ENCODE data around the gene ZNF280A. TPM values are rescaled to one million over a fixed set of nuclear protein-coding genes. Genes with fewer than 3 reads are reported as not detected.
A peak's percentile ranks its signal among the peaks of the same experiment; 100 is the strongest.

The ZNF280A gene
- total and polyA plus RNA-seq, 11 donors, result not detected

DNA sequence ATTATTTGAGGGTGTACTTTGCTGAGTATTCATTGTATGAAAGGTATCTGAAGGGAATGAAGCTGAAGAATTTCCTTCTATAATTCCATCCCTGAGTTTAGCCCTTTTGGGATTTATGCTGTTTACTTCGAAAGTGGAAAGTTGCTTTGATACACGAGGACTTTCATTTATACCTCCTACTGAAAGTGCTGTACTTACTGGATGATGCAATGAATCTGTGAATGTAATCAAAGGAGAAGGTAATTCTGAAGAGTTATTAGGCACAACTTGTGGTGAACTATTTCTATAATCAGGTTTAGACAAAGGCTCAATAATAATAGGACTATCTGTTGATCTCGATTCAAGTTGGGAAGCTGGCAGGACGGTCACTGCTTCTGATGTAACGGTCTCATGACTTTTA, 31.3 kb downstream of the ZNF280A start:
- H3K4me3 ChIP-seq, result no peak overlapping the region
- intact Hi-C loops (cut with DNase I), result no loop called here
- WGBS, 4 donors, result 91 to 96% (median 93%) methylated on average over 5 of the region's 5 CpGs

DNA sequence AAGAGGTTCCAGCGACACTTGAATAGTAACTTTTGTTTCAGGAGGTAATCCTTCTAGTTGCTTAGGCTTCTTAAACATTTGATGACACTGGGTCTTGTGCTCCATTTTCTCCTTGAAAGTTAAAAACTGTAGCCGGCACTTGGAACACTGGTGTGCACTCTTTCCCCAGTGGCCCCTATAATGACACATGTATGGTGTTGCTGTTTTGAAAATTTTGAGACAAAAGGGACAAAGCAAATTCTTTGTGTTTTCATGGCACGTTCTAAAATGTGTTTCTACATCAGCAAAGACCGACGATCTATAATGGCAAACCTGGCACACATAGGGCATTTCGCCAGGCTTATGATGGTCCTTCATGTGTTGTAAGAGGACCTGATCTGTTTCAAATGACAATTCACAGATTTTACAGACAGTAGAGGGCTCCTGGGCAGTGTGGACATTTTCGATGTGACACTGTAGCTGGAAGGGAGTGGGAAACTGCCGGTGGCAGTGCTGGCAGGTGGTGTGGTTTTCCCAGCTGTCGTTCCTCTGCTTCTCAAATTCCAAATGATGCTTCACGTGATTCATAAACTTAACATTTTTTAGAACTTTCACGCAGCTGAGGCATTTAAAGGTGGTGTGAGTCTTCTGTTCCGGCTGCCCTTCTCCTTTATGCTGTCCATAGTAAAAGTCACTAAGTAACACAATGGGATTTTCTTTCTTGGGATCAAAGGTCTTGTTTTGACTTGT, 32.0 kb downstream of the ZNF280A start:
- WGBS, 4 donors, result 89 to 92% (median 91%) methylated on average over 12 of the region's 12 CpGs
- DNase-seq (no peak), ATAC-seq (no peak)
- intact Hi-C loops (cut with DNase I), result no loop called here
- Histone ChIP-seq H3K36me3 (no peaks in the 10 kb centered on the region), H3K27me3 (no peaks in the 10 kb centered on the region), H3K4me3 (no peak overlapping the region), H3K4me1 (peaks cover 0 to 5% (median 0%) of the 10 kb centered on the region in 12 donors), H3K27ac (no peak overlapping the region), H3K9me3 (no peaks in the 10 kb centered on the region)
- TF ChIP-seq POLR2A (IDR thresholded peaks at IDR 0.05), result no peak
- TF ChIP-seq, protein P1, sequence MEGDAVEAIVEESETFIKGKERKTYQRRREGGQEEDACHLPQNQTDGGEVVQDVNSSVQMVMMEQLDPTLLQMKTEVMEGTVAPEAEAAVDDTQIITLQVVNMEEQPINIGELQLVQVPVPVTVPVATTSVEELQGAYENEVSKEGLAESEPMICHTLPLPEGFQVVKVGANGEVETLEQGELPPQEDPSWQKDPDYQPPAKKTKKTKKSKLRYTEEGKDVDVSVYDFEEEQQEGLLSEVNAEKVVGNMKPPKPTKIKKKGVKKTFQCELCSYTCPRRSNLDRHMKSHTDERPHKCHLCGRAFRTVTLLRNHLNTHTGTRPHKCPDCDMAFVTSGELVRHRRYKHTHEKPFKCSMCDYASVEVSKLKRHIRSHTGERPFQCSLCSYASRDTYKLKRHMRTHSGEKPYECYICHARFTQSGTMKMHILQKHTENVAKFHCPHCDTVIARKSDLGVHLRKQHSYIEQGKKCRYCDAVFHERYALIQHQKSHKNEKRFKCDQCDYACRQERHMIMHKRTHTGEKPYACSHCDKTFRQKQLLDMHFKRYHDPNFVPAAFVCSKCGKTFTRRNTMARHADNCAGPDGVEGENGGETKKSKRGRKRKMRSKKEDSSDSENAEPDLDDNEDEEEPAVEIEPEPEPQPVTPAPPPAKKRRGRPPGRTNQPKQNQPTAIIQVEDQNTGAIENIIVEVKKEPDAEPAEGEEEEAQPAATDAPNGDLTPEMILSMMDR (IDR thresholded peaks at IDR 0.05), result no peak

More for the DNA sequence above, 31.3 kb downstream of the ZNF280A start:
- Histone ChIP-seq H3K27ac (no peak overlapping the region), H3K27me3 (no peaks in the 10 kb centered on the region), H3K36me3 (no peaks in the 10 kb centered on the region), H3K9me3 (no peaks in the 10 kb centered on the region), H3K4me1 (peaks cover 0 to 5% (median 0%) of the 10 kb centered on the region in 12 donors)
- ATAC-seq (no peak), DNase-seq (no peak)
- TF ChIP-seq, protein P1 (IDR thresholded peaks at IDR 0.05), result no peak
- TF ChIP-seq POLR2A (IDR thresholded peaks at IDR 0.05), result no peak

DNA sequence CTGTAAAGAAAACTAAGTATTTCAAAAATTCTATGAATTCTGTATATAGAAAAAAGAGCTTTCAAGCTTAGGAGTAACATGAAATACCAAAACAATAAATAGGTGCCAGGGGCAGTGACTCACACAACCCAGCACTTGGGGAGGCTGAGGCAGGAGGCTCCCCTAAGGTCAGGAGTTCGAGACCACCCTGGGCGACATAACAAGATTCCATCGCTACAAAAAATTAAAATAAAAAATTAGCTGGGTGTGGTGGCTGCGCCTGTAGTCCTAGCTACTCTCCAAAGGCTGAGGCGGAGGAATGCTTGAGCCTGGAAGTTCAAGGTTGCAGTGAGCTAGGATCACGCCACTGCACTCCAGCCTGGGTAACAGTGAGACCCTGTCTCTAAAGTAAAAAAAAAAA, 33.0 kb downstream of the ZNF280A start:
- Histone ChIP-seq H3K4me1 (peaks cover 0 to 5% (median 0%) of the 10 kb centered on the region in 12 donors), H3K27ac (no peak overlapping the region), H3K36me3 (no peaks in the 10 kb centered on the region), H3K4me3 (no peak overlapping the region), H3K27me3 (no peaks in the 10 kb centered on the region), H3K9me3 (no peaks in the 10 kb centered on the region)
- 91 to 99% (median 94%) methylated on average over 6 of the region's 6 CpGs for WGBS, 4 donors
- no peak for DNase-seq
- no peak for ATAC-seq
- intact Hi-C loops (cut with DNase I), result no loop called here
- TF ChIP-seq, protein P1 (IDR thresholded peaks at IDR 0.05), result no peak
- TF ChIP-seq POLR2A (IDR thresholded peaks at IDR 0.05), result no peak

DNA sequence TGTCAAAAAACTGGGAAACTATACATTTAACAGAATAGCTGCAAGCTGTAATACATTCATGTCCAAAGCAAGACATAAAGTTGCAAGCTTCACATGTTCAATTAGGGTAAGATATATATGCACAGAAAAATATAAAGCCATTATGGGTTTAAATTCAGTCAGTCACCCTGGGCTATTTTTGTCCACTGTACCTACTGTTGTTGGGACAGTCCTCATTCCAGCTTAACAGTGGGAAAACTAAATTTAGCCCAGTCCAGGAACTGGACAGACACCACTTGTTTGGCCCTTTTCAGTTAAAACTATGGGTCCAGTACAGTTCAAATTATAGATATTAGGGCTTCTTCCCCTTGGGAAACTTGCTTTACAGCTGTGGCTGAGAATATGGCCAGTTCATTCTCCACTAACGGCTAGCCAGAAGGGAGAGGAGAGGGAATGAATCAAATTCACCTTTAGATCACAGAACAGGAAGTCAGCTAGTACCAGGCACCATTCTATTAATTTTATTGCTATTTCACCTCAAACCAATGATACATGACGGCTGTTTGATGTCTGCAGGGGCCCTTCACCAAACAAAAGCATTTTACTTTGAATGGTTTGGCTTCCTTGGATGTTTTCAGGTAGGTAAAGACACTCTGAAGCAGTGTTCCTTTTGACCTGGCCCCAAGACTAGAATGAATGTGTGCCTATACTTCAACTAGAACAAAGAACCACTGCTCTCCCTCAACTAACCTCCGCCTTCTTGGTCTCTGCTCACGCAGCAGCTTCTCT, 33.8 kb downstream of the ZNF280A start:
- TF ChIP-seq POLR2A (IDR thresholded peaks at IDR 0.05), result no peak
- TF ChIP-seq, protein P1 (IDR thresholded peaks at IDR 0.05), result no peak
- intact Hi-C loops (cut with DNase I), result no loop called here
- H3K27me3 ChIP-seq, result no peaks in the 10 kb centered on the region
- WGBS, 4 donors, result 85 to 88% (median 87%) methylated on average over 4 of the region's 4 CpGs
- H3K4me1 ChIP-seq, result peaks cover 0 to 5% (median 0%) of the 10 kb centered on the region in 12 donors
- H3K4me3 ChIP-seq, result no peak overlapping the region
- H3K36me3 ChIP-seq, result no peaks in the 10 kb centered on the region
- H3K27ac ChIP-seq, result peak overlapping the region in 4 of 12 donors; percentile 4 to 41 (median 18)
- no peaks in the 10 kb centered on the region for H3K9me3 ChIP-seq
- DNase-seq (no peak), ATAC-seq (peak; percentile 65 to 82 (median 71))

All from heart left ventricle (tissue), 16 donors.